Measurements from ENCODE around the gene PHYKPL.

DNA sequence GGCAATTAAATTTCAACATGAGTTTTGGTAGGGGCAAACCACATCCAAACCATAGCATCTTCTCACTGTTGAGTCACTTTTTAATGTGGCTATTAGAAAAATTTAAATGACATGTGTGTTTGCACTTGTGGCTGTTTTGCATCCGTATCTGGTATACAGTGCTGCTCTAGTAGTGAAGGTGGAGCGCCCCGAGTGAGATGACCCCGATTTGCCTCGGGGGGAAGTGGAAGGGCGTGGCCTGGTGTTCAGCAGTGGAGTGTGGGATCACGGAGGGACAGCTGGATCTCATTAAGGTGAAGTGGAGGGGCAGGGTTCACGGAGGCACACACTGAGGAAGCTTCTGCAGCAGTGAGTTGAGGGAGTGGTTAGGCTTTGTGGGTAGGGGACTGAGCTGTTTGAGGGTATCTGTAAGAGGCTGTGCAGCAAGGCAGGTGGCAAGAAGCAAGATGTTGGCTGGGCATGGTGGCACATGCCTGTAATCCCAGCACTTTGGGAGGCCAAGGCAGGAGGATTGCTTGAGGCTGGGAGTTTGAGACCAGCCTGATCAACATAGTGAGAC lies 39.3 kb downstream of the PHYKPL start:
- TF ChIP-seq, protein P1, sequence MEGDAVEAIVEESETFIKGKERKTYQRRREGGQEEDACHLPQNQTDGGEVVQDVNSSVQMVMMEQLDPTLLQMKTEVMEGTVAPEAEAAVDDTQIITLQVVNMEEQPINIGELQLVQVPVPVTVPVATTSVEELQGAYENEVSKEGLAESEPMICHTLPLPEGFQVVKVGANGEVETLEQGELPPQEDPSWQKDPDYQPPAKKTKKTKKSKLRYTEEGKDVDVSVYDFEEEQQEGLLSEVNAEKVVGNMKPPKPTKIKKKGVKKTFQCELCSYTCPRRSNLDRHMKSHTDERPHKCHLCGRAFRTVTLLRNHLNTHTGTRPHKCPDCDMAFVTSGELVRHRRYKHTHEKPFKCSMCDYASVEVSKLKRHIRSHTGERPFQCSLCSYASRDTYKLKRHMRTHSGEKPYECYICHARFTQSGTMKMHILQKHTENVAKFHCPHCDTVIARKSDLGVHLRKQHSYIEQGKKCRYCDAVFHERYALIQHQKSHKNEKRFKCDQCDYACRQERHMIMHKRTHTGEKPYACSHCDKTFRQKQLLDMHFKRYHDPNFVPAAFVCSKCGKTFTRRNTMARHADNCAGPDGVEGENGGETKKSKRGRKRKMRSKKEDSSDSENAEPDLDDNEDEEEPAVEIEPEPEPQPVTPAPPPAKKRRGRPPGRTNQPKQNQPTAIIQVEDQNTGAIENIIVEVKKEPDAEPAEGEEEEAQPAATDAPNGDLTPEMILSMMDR (IDR thresholded peaks at IDR 0.05; ENCODE audit: insufficient read depth, low read length, poor library complexity, severe bottlenecking): no peak
- no peak for TF ChIP-seq EZH2phosphoT487 (conservative IDR thresholded peaks at IDR 0.05; ENCODE audit: low read length)
